K562 (cell line): Measurements from ENCODE around the gene EFCAB5. TPM values are rescaled to one million over a fixed set of nuclear protein-coding genes. Genes with fewer than 3 reads are reported as not detected.
A peak's percentile ranks its signal among the peaks of the same experiment; 100 is the strongest.

Experiments used
- polyA plus RNA-seq, 8 experiments: library from polyadenylated mRNA; depleted of rRNA in 4 of 8; stranded (reverse) in 5 of 8; unstranded in 3 of 8; fragments of >200 nt; fragmentation: Nextera tagmentation in 2 of 8; fragmentation: Illumina TruSeq in 1 of 8; extraction: Ambion mirVana in 2 of 8; extraction: Trizol in 1 of 8; gene quantifications; 2 replicates each; pipeline versions ENCODE4 v1.2.1 to v1.2.3, GENCODE V29; 2011 to 2014; ENCODE audit warnings: inconsistent platforms in 1 of 8, missing spikeins in 1 of 8
- total RNA-seq, 7 experiments: library from RNA; depleted of rRNA in 6 of 7; stranded (reverse); fragments of >200 nt in 6 of 7; fragmentation: Illumina TruSeq in 2 of 7; extraction: Trizol in 2 of 7; gene quantifications; 2 replicates each; pipeline versions ENCODE4 v1.2.1 to v1.2.3, GENCODE V29; 2011 to 2021; ENCODE audit warnings: low replicate concordance in 1 of 7
- TF ChIP-seq, protein P1 (sequence below), 2 experiments: fragments of 450-650 bp in 1 of 2; sonication (generic) in 1 of 2; formaldehyde crosslinking in 1 of 2; IDR thresholded peaks; 2 replicates each; pipeline versions ENCODE4 v1.7.1 to v1.9.0; 2016 to 2022; ENCODE audit warnings: inconsistent platforms in 1 of 2, mild to moderate bottlenecking in 1 of 2, missing genetic modification reagents in 1 of 2

The EFCAB5 gene
- total and polyA plus RNA-seq, 9 of the 15 experiments (the other 6 are each of a cell fraction or from before 2014, with no cell fraction given): 0.06 to 0.11 TPM; not detected in 7

DNA sequence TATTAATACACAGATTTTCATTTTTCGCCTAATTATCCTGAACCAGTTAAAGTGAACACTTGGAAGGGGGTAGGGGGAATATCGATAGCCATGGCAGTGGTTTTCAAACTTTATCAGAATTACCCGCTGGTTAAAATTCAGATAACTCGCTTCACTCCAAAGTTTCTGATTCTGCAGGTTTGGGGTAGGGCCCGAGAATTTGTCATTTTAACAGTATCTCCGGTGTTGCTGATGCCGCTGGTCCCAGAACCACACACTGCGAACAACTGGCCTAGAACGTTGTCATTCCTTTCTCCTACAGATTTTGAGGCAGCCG is 174.9 kb downstream of the EFCAB5 start (continued):
- TF ChIP-seq, protein P1, sequence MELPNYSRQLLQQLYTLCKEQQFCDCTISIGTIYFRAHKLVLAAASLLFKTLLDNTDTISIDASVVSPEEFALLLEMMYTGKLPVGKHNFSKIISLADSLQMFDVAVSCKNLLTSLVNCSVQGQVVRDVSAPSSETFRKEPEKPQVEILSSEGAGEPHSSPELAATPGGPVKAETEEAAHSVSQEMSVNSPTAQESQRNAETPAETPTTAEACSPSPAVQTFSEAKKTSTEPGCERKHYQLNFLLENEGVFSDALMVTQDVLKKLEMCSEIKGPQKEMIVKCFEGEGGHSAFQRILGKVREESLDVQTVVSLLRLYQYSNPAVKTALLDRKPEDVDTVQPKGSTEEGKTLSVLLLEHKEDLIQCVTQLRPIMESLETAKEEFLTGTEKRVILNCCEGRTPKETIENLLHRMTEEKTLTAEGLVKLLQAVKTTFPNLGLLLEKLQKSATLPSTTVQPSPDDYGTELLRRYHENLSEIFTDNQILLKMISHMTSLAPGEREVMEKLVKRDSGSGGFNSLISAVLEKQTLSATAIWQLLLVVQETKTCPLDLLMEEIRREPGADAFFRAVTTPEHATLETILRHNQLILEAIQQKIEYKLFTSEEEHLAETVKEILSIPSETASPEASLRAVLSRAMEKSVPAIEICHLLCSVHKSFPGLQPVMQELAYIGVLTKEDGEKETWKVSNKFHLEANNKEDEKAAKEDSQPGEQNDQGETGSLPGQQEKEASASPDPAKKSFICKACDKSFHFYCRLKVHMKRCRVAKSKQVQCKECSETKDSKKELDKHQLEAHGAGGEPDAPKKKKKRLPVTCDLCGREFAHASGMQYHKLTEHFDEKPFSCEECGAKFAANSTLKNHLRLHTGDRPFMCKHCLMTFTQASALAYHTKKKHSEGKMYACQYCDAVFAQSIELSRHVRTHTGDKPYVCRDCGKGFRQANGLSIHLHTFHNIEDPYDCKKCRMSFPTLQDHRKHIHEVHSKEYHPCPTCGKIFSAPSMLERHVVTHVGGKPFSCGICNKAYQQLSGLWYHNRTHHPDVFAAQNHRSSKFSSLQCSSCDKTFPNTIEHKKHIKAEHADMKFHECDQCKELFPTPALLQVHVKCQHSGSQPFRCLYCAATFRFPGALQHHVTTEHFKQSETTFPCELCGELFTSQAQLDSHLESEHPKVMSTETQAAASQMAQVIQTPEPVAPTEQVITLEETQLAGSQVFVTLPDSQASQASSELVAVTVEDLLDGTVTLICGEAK (IDR thresholded peaks at IDR 0.05): 0 out of 2 replicates have a peak, but pooled peaks have one; percentile 44
- TF ChIP-seq, protein P1 (CRISPR knock-in tag; IDR thresholded peaks at IDR 0.05): no peak
